HepG2 (cell line): ENCODE data around the gene BAG3. TPM values are rescaled to one million over a fixed set of nuclear protein-coding genes. Genes with fewer than 3 reads are reported as not detected.

Source experiments
- ATAC-seq: fragments of 200-7000 bp; cut with Tn5 transposase; 3 replicates; pipeline ENCODE4 v1.9.1; 2020; ENCODE audit warnings: mild to moderate bottlenecking, moderate library complexity
- BruUV-seq: library from RNA; stranded (reverse); fragments of 400-500 nt; replicated peaks from 2 replicates; lab custom pipeline; 2021; lab: Mats Ljungman, UMichigan
- CTCF ChIA-PET: fragments of 300-600 bp; formaldehyde crosslinking; extraction: SDS; loops from one replicate; lab custom pipeline; 2021; ENCODE audit warnings: low total read pairs, inconsistent platforms, low intra/inter-chr PET ratio; lab: Yijun Ruan, JAX
- POLR2A ChIA-PET: fragments of 350-600 bp; sonication (Branson Sonifier 250); formaldehyde crosslinking; loops from one replicate; lab custom pipeline; 2020; ENCODE audit warnings: antibody characterized with exemption, inconsistent platforms; lab: Yijun Ruan, JAX
- DNase-seq: peaks from one replicate; pipeline ENCODE4 v3.0.0-alpha.2; 2015; ENCODE audit warnings: low spot score
- FAIRE-seq: peaks from 3 replicates; lab custom pipeline; 2011; peaks lifted over from hg19 to GRCh38; lab: Jason Lieb, UNC
- H2AFZ ChIP-seq: one replicate; pipeline ENCODE4 v1.6.1; 2011; ENCODE audit warnings: low read length, inconsistent platforms
- H3K27ac ChIP-seq: fragments of 300-600 bp; 3 replicates; pipeline ENCODE4 v1.8.0; 2011; ENCODE audit warnings: mixed run types, mild to moderate bottlenecking, mixed read lengths, low read length, inconsistent platforms; ENCODE audit not compliant: insufficient read depth; ENCODE audit errors: extremely low read length
- H3K27me3 ChIP-seq, 2 experiments: fragments of 200-600 bp in 1 of 2; 2 replicates in 1 of 2; 3 replicates in 1 of 2; pipeline versions ENCODE4 v1.6.0 to v1.8.0; 2011; ENCODE audit warnings: low read length in 2 of 2, mild to moderate bottlenecking in 2 of 2, moderate library complexity in 2 of 2, inconsistent platforms in 1 of 2; ENCODE audit not compliant: insufficient read depth in 2 of 2, control insufficient read depth in 1 of 2
- H3K36me3 ChIP-seq, 2 experiments: fragments of 200-600 bp in 1 of 2; replicated peaks in 1 of 2; 2 replicates in 1 of 2; 3 replicates in 1 of 2; pipeline versions ENCODE4 v1.5.1 to v1.8.0; 2011; ENCODE audit warnings: low read length in 2 of 2, inconsistent platforms in 1 of 2; ENCODE audit not compliant: insufficient read depth in 2 of 2, control insufficient read depth in 1 of 2
- H3K4me1 ChIP-seq: 2 replicates; pipeline ENCODE4 v1.5.1; 2012; ENCODE audit warnings: low read length, inconsistent platforms; ENCODE audit not compliant: insufficient read depth
- H3K4me2 ChIP-seq: 2 replicates; pipeline ENCODE4 v1.6.0; 2011; ENCODE audit warnings: low read depth, low read length, inconsistent platforms
- H3K4me3 ChIP-seq, 3 experiments: fragments of 200-600 bp in 1 of 3; sonication (generic), shearing (Covaris generic) in 1 of 3; replicated peaks in 1 of 3; 2 replicates each; pipeline ENCODE4 v1.5.1; 2011 to 2016; ENCODE audit warnings: low read length in 3 of 3, inconsistent platforms in 2 of 3, low read depth in 2 of 3, mild to moderate bottlenecking in 2 of 3, control low read depth in 1 of 3, mixed read lengths in 1 of 3; ENCODE audit not compliant: insufficient read depth in 1 of 3
- H3K79me2 ChIP-seq: one replicate; pipeline ENCODE4 v1.6.1; 2011; ENCODE audit warnings: low read length, inconsistent platforms; ENCODE audit not compliant: insufficient read depth
- H3K9ac ChIP-seq: 2 replicates; pipeline ENCODE4 v1.6.0; 2011; ENCODE audit warnings: mild to moderate bottlenecking, low read depth, low read length, inconsistent platforms; ENCODE audit not compliant: insufficient read depth
- H3K9me3 ChIP-seq: 2 replicates; pipeline ENCODE4 v1.5.1; 2012; ENCODE audit warnings: mild to moderate bottlenecking, low read length
- H4K20me1 ChIP-seq: 2 replicates; pipeline ENCODE4 v1.6.0; 2011; ENCODE audit warnings: inconsistent platforms, mild to moderate bottlenecking, low read length, moderate library complexity; ENCODE audit not compliant: insufficient read depth
- EEA1 ChIP-seq: sonication (generic); formaldehyde crosslinking; IDR thresholded peaks from 2 replicates; pipeline ENCODE4 v1.5.1; 2020; ENCODE audit warnings: mild to moderate bottlenecking, missing genetic modification reagents, borderline replicate concordance
- ERF ChIP-seq: IDR thresholded peaks from 2 replicates; pipeline ENCODE4 v1.6.1; 2018; ENCODE audit warnings: missing biosample characterization, missing genetic modification reagents
- FOXC1 ChIP-seq: sonication (generic); formaldehyde crosslinking; IDR thresholded peaks from 2 replicates; pipeline ENCODE4 v1.8.0; 2022; ENCODE audit warnings: mild to moderate bottlenecking, missing genetic modification reagents, borderline replicate concordance
- KDM4B ChIP-seq: sonication (generic); formaldehyde crosslinking; IDR thresholded peaks from 2 replicates; pipeline ENCODE4 v1.4.0; 2020; ENCODE audit warnings: missing genetic modification reagents
- PHB2 ChIP-seq: fragments of 450-650 bp; IDR thresholded peaks from 2 replicates; pipeline ENCODE4 v1.6.1; 2018; ENCODE audit not compliant: partially characterized antibody
- SRSF9 ChIP-seq: fragments of 200-400 bp; formaldehyde crosslinking; IDR thresholded peaks from 2 replicates; pipeline ENCODE4 v1.6.1; 2018; ENCODE audit warnings: borderline replicate concordance, mild to moderate bottlenecking, low read depth, low read length; ENCODE audit not compliant: insufficient read depth, poor library complexity, severe bottlenecking
- TAF15 ChIP-seq: fragments of 200-400 bp; formaldehyde crosslinking; IDR thresholded peaks from one replicate; pipeline ENCODE4 v1.6.1; 2018; ENCODE audit warnings: mild to moderate bottlenecking, low read depth, low read length; ENCODE audit not compliant: poor library complexity, severe bottlenecking
- TFAP4 ChIP-seq: sonication (generic); IDR thresholded peaks from 2 replicates; pipeline ENCODE4 v1.6.1; 2016; ENCODE audit warnings: low read depth, borderline replicate concordance
- ZFP36L1 ChIP-seq: sonication (generic); formaldehyde crosslinking; IDR thresholded peaks from 2 replicates; pipeline ENCODE4 v1.8.0; 2022; ENCODE audit warnings: mild to moderate bottlenecking, missing genetic modification reagents, moderate library complexity
- ZNF263 ChIP-seq: sonication (generic); formaldehyde crosslinking; IDR thresholded peaks from 2 replicates; pipeline ENCODE4 v1.4.0; 2020; ENCODE audit warnings: missing genetic modification reagents
- WGBS: methylation state at CpG from one replicate; pipeline ENCODE4 v1.1.6; 2017; ENCODE audit warnings: low lambda C conversion rate; 5-methylcytosine and 5-hydroxymethylcytosine counted together
- in situ Hi-C: cut with HindIII; loops from 2 replicates; pipeline ENCODE4 v1.10.0; 2017; ENCODE audit warnings: low pct_unique_long_range_greater_than_20kb; ENCODE audit not compliant: extremely low pct_ligation_motif_present
- intact Hi-C: fragments of 100-400 bp; cut with micrococcal nuclease; formaldehyde crosslinking; loops from one replicate; pipeline ENCODE4 v1.10.0; 2022; ENCODE audit not compliant: unreplicated experiment
- polyA plus RNA-seq, 8 experiments: library from polyadenylated mRNA; depleted of rRNA in 3 of 8; stranded (reverse) in 7 of 8; unstranded in 1 of 8; fragments of >200 nt; fragmentation: Illumina TruSeq in 4 of 8; extraction: Trizol in 4 of 8; gene quantifications; 2 replicates each; pipeline versions ENCODE4 v1.2.1 to v1.2.3, GENCODE V29; 2011 to 2016; ENCODE audit warnings: low read depth in 4 of 8, missing spikeins in 1 of 8, mixed read lengths in 1 of 8; ENCODE audit not compliant: insufficient read depth in 1 of 8
- total RNA-seq, 5 experiments: library from RNA; depleted of rRNA; stranded (reverse); fragments of >200 nt; fragmentation: Illumina TruSeq; extraction: Trizol; gene quantifications; 2 replicates each; pipeline ENCODE4 v1.2.3, GENCODE V29; 2016; ENCODE audit warnings: low read depth in 1 of 5
- TF ChIP-seq, protein P1 (sequence below): sonication (generic); formaldehyde crosslinking; IDR thresholded peaks from 2 replicates; pipeline ENCODE4 v1.4.0; 2020; ENCODE audit warnings: missing genetic modification reagents, borderline replicate concordance

The BAG3 gene
- total and polyA plus RNA-seq, 2 of the 13 experiments (the other 11 are each of a cell fraction or from before 2014, with no cell fraction given), result 2.9 to 6.7 TPM

DNA sequence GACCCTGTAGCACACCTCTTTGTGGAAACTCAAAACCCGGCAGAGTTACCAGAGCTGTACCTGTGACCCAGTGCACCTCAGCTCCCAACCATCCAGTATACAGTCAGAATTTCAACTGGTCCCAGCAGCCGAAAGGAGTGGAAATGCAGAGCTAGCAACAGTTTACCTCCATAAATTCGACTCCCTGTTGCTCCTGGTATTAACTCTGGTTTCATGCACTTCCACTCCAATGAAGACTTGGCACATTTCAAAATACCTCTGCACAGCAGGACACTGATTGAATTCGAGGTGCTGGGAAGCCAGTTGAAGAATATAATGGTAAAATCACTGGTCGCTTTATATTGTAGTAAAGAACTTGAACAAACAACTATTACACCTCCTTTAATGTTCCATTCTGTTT is 36.5 kb upstream of the BAG3 start:
- H3K27me3 ChIP-seq, result peaks cover 0 to 3% of the 10 kb centered on the region in 2 experiments; a peak in 1 of 5 replicates
- H3K79me2 ChIP-seq, result no peaks in the 10 kb centered on the region
- no peak overlapping the region for H2AFZ ChIP-seq
- H3K4me2 ChIP-seq, result no peak overlapping the region
- ATAC-seq, result no peak
- no peaks in the 10 kb centered on the region for H3K9me3 ChIP-seq
- BruUV-seq, result no TSS peak
- no peaks in the 10 kb centered on the region for H4K20me1 ChIP-seq
- no peaks in the 10 kb centered on the region for H3K36me3 ChIP-seq
- FAIRE-seq, result no peak
- TF ChIP-seq TAF15, result no peak
- no peak for TF ChIP-seq FOXC1 (CRISPR knock-in tag)
- TF ChIP-seq KDM4B (CRISPR knock-in tag), result no peak
- no peak for TF ChIP-seq SRSF9
- TF ChIP-seq ZNF263 (CRISPR knock-in tag), result no peak
- TF ChIP-seq, protein P1, sequence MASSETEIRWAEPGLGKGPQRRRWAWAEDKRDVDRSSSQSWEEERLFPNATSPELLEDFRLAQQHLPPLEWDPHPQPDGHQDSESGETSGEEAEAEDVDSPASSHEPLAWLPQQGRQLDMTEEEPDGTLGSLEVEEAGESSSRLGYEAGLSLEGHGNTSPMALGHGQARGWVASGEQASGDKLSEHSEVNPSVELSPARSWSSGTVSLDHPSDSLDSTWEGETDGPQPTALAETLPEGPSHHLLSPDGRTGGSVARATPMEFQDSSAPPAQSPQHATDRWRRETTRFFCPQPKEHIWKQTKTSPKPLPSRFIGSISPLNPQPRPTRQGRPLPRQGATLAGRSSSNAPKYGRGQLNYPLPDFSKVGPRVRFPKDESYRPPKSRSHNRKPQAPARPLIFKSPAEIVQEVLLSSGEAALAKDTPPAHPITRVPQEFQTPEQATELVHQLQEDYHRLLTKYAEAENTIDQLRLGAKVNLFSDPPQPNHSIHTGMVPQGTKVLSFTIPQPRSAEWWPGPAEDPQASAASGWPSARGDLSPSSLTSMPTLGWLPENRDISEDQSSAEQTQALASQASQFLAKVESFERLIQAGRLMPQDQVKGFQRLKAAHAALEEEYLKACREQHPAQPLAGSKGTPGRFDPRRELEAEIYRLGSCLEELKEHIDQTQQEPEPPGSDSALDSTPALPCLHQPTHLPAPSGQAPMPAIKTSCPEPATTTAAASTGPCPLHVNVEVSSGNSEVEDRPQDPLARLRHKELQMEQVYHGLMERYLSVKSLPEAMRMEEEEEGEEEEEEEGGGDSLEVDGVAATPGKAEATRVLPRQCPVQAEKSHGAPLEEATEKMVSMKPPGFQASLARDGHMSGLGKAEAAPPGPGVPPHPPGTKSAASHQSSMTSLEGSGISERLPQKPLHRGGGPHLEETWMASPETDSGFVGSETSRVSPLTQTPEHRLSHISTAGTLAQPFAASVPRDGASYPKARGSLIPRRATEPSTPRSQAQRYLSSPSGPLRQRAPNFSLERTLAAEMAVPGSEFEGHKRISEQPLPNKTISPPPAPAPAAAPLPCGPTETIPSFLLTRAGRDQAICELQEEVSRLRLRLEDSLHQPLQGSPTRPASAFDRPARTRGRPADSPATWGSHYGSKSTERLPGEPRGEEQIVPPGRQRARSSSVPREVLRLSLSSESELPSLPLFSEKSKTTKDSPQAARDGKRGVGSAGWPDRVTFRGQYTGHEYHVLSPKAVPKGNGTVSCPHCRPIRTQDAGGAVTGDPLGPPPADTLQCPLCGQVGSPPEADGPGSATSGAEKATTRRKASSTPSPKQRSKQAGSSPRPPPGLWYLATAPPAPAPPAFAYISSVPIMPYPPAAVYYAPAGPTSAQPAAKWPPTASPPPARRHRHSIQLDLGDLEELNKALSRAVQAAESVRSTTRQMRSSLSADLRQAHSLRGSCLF, result no peak
- TF ChIP-seq PHB2, result no peak
- TF ChIP-seq ERF (CRISPR knock-in tag), result no peak
- TF ChIP-seq EEA1, result no peak
- no peak for TF ChIP-seq TFAP4
- no peak for TF ChIP-seq ZFP36L1 (CRISPR knock-in tag)
- TF ChIP-seq, all 625 proteins: peak for 0
- in situ Hi-C loops, result no loop called here
- peaks cover 32% of the 10 kb centered on the region for H3K4me1 ChIP-seq
- H3K4me3 ChIP-seq, result no peak overlapping the region
- ChIA-PET CTCF (no interaction called here), POLR2A (no interaction called here)
- no peak overlapping the region for H3K27ac ChIP-seq
- no peak for DNase-seq
- H3K9ac ChIP-seq, result no peak overlapping the region
- WGBS, result 44% methylated on average over 5 of the region's 5 CpGs
- intact Hi-C loops, result loop anchor here (10.0 kb wide), 1 partner anchor 140 kb away; no protein-coding TSS in a partner anchor
